ENCODE results near the gene UCK2. TPM values are rescaled to one million over a fixed set of nuclear protein-coding genes. Genes with fewer than 3 reads are reported as not detected.

Gene UCK2
- total RNA-seq, 1 donor from 2014 or later = 66.7 TPM

DNA sequence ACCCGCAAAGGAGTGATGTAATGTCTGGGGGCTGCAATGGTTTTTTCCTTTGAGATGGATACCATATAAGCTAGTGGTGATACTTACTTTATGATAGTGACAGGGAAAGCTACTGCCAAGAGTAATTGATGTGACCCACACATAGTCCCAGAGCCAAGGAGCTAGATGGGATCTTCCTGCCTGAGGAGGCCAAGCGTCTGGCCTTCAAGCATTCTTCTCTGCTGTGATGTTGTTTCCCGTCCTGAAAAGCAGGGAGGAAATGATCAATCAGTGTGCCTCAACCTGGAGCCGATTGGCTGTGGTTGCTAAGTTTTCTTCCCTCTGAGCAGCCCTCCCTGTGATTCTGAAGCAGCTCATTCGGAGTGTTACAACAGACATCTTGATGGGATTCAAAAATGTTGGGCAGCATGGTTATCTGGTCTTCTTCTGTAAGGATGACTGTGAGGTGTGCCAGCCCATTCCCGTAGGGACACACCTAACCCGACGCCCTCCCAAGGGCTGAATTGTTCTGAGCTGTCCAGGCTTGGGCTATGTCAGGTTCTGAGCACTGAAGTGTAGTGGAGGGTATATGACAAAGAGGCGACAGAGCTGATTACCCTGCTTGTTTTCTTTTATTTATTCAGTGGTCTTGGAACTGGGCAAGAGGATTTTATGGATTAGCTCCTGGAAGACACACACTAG is 56.7 kb downstream of the UCK2 start:
- TF ChIP-seq, protein P1, sequence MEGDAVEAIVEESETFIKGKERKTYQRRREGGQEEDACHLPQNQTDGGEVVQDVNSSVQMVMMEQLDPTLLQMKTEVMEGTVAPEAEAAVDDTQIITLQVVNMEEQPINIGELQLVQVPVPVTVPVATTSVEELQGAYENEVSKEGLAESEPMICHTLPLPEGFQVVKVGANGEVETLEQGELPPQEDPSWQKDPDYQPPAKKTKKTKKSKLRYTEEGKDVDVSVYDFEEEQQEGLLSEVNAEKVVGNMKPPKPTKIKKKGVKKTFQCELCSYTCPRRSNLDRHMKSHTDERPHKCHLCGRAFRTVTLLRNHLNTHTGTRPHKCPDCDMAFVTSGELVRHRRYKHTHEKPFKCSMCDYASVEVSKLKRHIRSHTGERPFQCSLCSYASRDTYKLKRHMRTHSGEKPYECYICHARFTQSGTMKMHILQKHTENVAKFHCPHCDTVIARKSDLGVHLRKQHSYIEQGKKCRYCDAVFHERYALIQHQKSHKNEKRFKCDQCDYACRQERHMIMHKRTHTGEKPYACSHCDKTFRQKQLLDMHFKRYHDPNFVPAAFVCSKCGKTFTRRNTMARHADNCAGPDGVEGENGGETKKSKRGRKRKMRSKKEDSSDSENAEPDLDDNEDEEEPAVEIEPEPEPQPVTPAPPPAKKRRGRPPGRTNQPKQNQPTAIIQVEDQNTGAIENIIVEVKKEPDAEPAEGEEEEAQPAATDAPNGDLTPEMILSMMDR (conservative IDR thresholded peaks at IDR 0.05) = no peak
- DNase-seq (ENCODE audit: low read depth, low spot score) = no peak
- no peak overlapping the region for H3K4me3 Mint-ChIP-seq
- no peaks in the 10 kb centered on the region for H3K27me3 Mint-ChIP-seq (ENCODE audit: low read depth)
- H3K27ac Mint-ChIP-seq (ENCODE audit: unreplicated experiment) = peak overlapping the region; percentile 60
- H3K36me3 Mint-ChIP-seq (ENCODE audit: low read depth) = peaks cover 17% of the 10 kb centered on the region
- H3K4me1 Mint-ChIP-seq = peaks cover 31% of the 10 kb centered on the region
- no peaks in the 10 kb centered on the region for H3K9me3 Mint-ChIP-seq

DNA sequence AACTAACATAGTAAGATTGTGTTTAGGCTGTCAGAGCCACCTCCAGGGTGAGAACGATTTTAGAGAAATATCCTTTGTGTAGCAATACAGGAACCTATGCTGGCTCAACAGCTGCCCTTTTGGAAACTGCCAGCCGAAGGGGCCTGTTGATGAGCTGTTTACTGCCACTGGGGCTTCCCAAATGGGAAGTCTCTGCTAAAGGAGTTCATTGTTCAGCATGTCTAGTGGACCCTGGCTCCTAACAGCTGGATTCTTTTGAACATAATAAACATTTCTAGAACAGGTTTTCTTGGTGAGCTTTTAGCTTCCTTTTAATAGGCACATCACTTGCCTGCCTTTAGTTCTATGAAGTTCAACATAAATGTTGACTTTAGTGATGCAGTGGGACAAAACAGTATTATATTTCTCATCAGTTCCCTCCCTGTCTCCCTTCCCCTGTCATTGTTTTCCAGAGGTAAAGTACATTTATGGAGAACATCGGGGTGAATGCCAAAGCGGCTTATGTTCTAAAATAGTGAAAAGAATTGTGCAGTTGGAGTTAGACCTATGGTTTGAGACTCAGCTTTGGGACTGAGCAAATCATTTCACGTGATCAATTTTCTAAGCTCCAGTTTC is 57.4 kb downstream of the UCK2 start:
- Mint-ChIP-seq H3K36me3 (ENCODE audit: low read depth) (peaks cover 13% of the 10 kb centered on the region), H3K4me1 (peaks cover 31% of the 10 kb centered on the region), H3K27me3 (ENCODE audit: low read depth) (no peaks in the 10 kb centered on the region), H3K4me3 (no peak overlapping the region), H3K9me3 (no peaks in the 10 kb centered on the region), H3K27ac (ENCODE audit: unreplicated experiment) (peak overlapping the region; percentile 51)
- DNase-seq (ENCODE audit: low read depth, low spot score) = no peak
- TF ChIP-seq, protein P1 (conservative IDR thresholded peaks at IDR 0.05) = no peak

DNA sequence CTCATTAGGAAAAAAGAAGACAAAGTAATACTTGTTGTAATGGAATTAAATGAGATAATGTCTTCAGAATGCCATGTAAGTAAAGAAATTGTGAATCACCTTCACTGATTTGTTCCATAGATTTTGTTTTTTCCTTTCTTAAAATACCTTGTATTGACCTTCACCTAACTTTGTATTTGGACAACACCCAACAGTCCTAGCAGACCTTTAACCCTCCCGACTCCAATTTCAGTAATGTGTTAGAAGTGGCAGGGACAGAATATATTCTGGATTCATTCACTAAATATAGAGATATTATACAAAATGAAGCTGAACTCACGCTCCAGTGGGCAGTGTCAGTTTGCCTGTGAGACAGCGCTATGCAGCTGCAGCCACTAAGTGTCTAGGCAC is 57.9 kb downstream of the UCK2 start:
- H3K27ac Mint-ChIP-seq (ENCODE audit: unreplicated experiment) = no peak overlapping the region
- TF ChIP-seq, protein P1 (conservative IDR thresholded peaks at IDR 0.05) = no peak
- H3K9me3 Mint-ChIP-seq = no peaks in the 10 kb centered on the region
- H3K4me3 Mint-ChIP-seq = no peak overlapping the region
- H3K27me3 Mint-ChIP-seq (ENCODE audit: low read depth) = no peaks in the 10 kb centered on the region
- H3K4me1 Mint-ChIP-seq = peaks cover 31% of the 10 kb centered on the region
- peaks cover 11% of the 10 kb centered on the region for H3K36me3 Mint-ChIP-seq (ENCODE audit: low read depth)
- no peak for DNase-seq (ENCODE audit: low read depth, low spot score)

DNA sequence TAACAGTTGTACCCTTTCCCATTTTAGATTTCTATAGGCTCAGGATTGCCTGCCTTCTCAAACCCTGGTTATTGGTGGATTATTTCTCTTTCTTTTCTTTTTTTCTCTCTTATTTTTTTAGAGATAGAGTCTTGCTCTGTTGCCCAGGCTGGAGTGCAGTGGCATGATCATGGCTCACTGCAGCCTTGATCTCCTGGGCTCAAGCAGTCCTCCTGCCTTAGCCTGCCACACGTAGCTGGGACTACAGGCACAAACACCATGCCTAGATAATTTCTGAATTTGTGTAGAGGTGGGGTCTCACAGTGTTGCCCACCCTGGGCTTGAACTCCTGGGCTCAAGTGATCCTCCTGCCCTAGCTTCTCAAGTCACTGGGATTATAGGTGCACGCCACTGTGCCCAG is 58.8 kb downstream of the UCK2 start:
- Mint-ChIP-seq H3K4me1 (peaks cover 31% of the 10 kb centered on the region), H3K27ac (ENCODE audit: unreplicated experiment) (no peak overlapping the region)

DNA sequence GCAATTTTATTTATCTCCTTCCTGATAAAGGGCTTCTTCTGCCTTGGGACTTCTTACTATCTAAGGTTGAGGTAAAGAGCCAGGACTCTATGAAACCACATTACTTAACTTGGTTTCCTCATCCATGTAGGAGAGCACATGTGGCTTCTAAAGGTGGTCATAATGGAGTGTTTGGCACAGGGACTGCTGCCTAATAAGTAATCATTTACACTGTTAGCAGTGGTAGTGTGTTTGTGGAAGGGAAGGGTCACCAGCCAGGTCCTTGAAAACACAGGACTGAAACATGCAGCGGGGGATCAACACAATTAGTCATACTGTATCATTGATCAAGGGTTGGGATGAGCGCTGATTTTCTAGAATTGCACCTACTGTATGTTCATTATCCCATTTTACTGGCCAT is 59.6 kb downstream of the UCK2 start:
- no peak overlapping the region for H3K27ac Mint-ChIP-seq (ENCODE audit: unreplicated experiment)
- no peaks in the 10 kb centered on the region for H3K27me3 Mint-ChIP-seq (ENCODE audit: low read depth)
- H3K4me1 Mint-ChIP-seq = peaks cover 31% of the 10 kb centered on the region
- TF ChIP-seq, protein P1 (conservative IDR thresholded peaks at IDR 0.05) = no peak
- no peak for DNase-seq (ENCODE audit: low read depth, low spot score)
- H3K36me3 Mint-ChIP-seq (ENCODE audit: low read depth) = peaks cover 14% of the 10 kb centered on the region
- no peak overlapping the region for H3K4me3 Mint-ChIP-seq
- no peaks in the 10 kb centered on the region for H3K9me3 Mint-ChIP-seq

More for the DNA sequence above, 58.8 kb downstream of the UCK2 start:
- peaks cover 10% of the 10 kb centered on the region for H3K36me3 Mint-ChIP-seq (ENCODE audit: low read depth)
- H3K9me3 Mint-ChIP-seq = no peaks in the 10 kb centered on the region
- no peak for DNase-seq (ENCODE audit: low read depth, low spot score)
- H3K27me3 Mint-ChIP-seq (ENCODE audit: low read depth) = no peaks in the 10 kb centered on the region
- no peak overlapping the region for H3K4me3 Mint-ChIP-seq
- TF ChIP-seq, protein P1 (conservative IDR thresholded peaks at IDR 0.05) = no peak
